HCT116 (cell line): ENCODE data around the gene TAS2R60. TPM values are rescaled to one million over a fixed set of nuclear protein-coding genes. Genes with fewer than 3 reads are reported as not detected.

Source experiments
- ATAC-seq: fragments of 200-7000 bp; cut with Tn5 transposase; 2 replicates; pipeline ENCODE4 v1.9.1; 2020; ENCODE audit warnings: mild to moderate bottlenecking, moderate library complexity
- BruUV-seq: library from RNA; stranded (reverse); fragments of 400-500 nt; replicated peaks from 2 replicates; lab custom pipeline; 2021; lab: Mats Ljungman, UMichigan
- CTCF ChIA-PET: fragments of 300-600 bp; sonication (Branson Sonifier 250); formaldehyde crosslinking; loops from one replicate; lab custom pipeline; 2021; ENCODE audit warnings: antibody characterized with exemption; lab: Charles Lee
- POLR2A ChIA-PET: fragments of 300-600, 350-600 bp; sonication (Branson Sonifier 250); formaldehyde crosslinking; loops from one replicate; lab custom pipeline; 2021; ENCODE audit warnings: antibody characterized with exemption; lab: Charles Lee
- RAD21 ChIA-PET, 2 experiments: fragments of 300-600 bp; sonication (Branson Sonifier 250); formaldehyde crosslinking; loops; one replicate each; lab custom pipeline; 2023; ENCODE audit warnings: low total read pairs in 2 of 2; ENCODE audit not compliant: uncharacterized antibody in 2 of 2, unreplicated experiment in 2 of 2, low non-redundant PET in 1 of 2; lab: Charles Lee
- DNase-seq: peaks from one replicate; pipeline ENCODE4 v3.0.0-alpha.2; 2010; ENCODE audit warnings: low read depth, low spot score
- H2AFZ ChIP-seq: fragments of 200-600 bp; shearing (Covaris generic), sonication (generic); 2 replicates; pipeline ENCODE4 v1.6.1; 2017; ENCODE audit warnings: low read depth, mixed run types, mixed read lengths, antibody characterized with exemption, low read length; ENCODE audit not compliant: poor library complexity, severe bottlenecking
- H3K27ac ChIP-seq: 2 replicates; pipeline ENCODE4 v1.5.1; 2012; ENCODE audit warnings: low read depth, low read length
- H3K27me3 ChIP-seq: fragments of 200-600 bp; sonication (generic); 2 replicates; pipeline ENCODE4 v1.6.1; 2016; ENCODE audit warnings: mixed run types, low read length, mixed read lengths; ENCODE audit not compliant: insufficient read depth
- H3K36me3 ChIP-seq, 2 experiments: fragments of 200-500 bp in 1 of 2; fragments of 200-600 bp in 1 of 2; sonication (Bioruptor generic) in 1 of 2; sonication (generic) in 1 of 2; 2 replicates each; pipeline versions ENCODE4 v1.5.1 to v1.6.1; 2014 to 2016; ENCODE audit warnings: low read length in 2 of 2, inconsistent platforms in 1 of 2, mixed read lengths in 1 of 2, mixed run types in 1 of 2; ENCODE audit not compliant: insufficient read depth in 2 of 2, control insufficient read depth in 1 of 2
- H3K4me1 ChIP-seq, 2 experiments: fragments of 200-600 bp in 1 of 2; sonication (generic) in 1 of 2; 2 replicates each; pipeline versions ENCODE4 v1.5.1 to v1.6.1; 2012 to 2017; ENCODE audit warnings: low read length in 2 of 2, inconsistent platforms in 1 of 2, mild to moderate bottlenecking in 1 of 2, mixed read lengths in 1 of 2, mixed run types in 1 of 2, moderate library complexity in 1 of 2; ENCODE audit not compliant: insufficient read depth in 2 of 2, control insufficient read depth in 1 of 2
- H3K4me2 ChIP-seq: fragments of 200-600 bp; sonication (generic); 2 replicates; pipeline ENCODE4 v1.6.1; 2017; ENCODE audit warnings: mixed run types, low read length, mixed read lengths
- H3K4me3 ChIP-seq, 2 experiments: fragments of 200-600 bp in 1 of 2; sonication (generic) in 1 of 2; replicated peaks in 1 of 2; 2 replicates each; pipeline ENCODE4 v1.5.1; 2011 to 2016; ENCODE audit warnings: low read length in 2 of 2, control low read depth in 1 of 2, low read depth in 1 of 2, mild to moderate bottlenecking in 1 of 2, mixed read lengths in 1 of 2, mixed run types in 1 of 2
- H3K79me2 ChIP-seq: fragments of 200-600 bp; sonication (generic); 2 replicates; pipeline ENCODE4 v1.6.1; 2017; ENCODE audit warnings: mild to moderate bottlenecking, mixed run types, low read length, moderate library complexity, mixed read lengths; ENCODE audit not compliant: insufficient read depth
- H3K9ac ChIP-seq: fragments of 200-600 bp; sonication (generic); 2 replicates; pipeline ENCODE4 v1.6.1; 2016; ENCODE audit warnings: low read length, mixed read lengths
- H3K9me2 ChIP-seq: fragments of 200-600 bp; sonication (generic), shearing (Covaris generic); 2 replicates; pipeline ENCODE4 v1.6.1; 2017; ENCODE audit warnings: mixed run types, mild to moderate bottlenecking, moderate library complexity; ENCODE audit not compliant: insufficient read depth
- H3K9me3 ChIP-seq, 2 experiments: fragments of 200-500 bp in 1 of 2; fragments of 200-600 bp in 1 of 2; sonication (Bioruptor generic) in 1 of 2; sonication (generic) in 1 of 2; 2 replicates each; pipeline ENCODE4 v1.6.1; 2014 to 2017; ENCODE audit warnings: low read length in 2 of 2, mixed read lengths in 2 of 2, inconsistent platforms in 1 of 2, low read depth in 1 of 2, mild to moderate bottlenecking in 1 of 2, mixed run types in 1 of 2, moderate library complexity in 1 of 2; ENCODE audit not compliant: control insufficient read depth in 1 of 2, insufficient read depth in 1 of 2
- H4K20me1 ChIP-seq: fragments of 200-600 bp; sonication (generic), shearing (Covaris generic); 2 replicates; pipeline ENCODE4 v1.6.1; 2017; ENCODE audit warnings: mixed run types, mild to moderate bottlenecking, moderate library complexity; ENCODE audit not compliant: insufficient read depth
- CBX3 ChIP-seq: IDR thresholded peaks from 2 replicates; pipeline ENCODE4 v1.6.1; 2012; ENCODE audit warnings: low read depth
- CEBPB ChIP-seq: IDR thresholded peaks from 2 replicates; pipeline ENCODE4 v1.6.1; 2012; ENCODE audit warnings: low read depth
- ELF1 ChIP-seq: IDR thresholded peaks from 2 replicates; pipeline ENCODE4 v1.6.1; 2012; ENCODE audit warnings: low read depth, borderline replicate concordance
- EZH2phosphoT487 ChIP-seq: fragments of 200-600 bp; IDR thresholded peaks from 2 replicates; pipeline ENCODE4 v1.6.1; 2018; ENCODE audit warnings: antibody characterized with exemption, borderline replicate concordance
- FOSL1 ChIP-seq: IDR thresholded peaks from 2 replicates; pipeline ENCODE4 v1.6.1; 2012; ENCODE audit warnings: low read depth
- POLR2A ChIP-seq: IDR thresholded peaks from 2 replicates; pipeline ENCODE4 v1.7.0; 2011; ENCODE audit warnings: borderline replicate concordance; ENCODE audit not compliant: insufficient read depth, insufficient read length; ENCODE audit errors: extremely low read depth
- POLR2AphosphoS5 ChIP-seq: IDR thresholded peaks from 2 replicates; pipeline ENCODE4 v1.6.1; 2011; ENCODE audit warnings: mild to moderate bottlenecking, low read depth, low read length, moderate library complexity
- RAD21 ChIP-seq: IDR thresholded peaks from 2 replicates; pipeline ENCODE4 v1.6.1; 2012; ENCODE audit warnings: low read depth, mild to moderate bottlenecking
- YY1 ChIP-seq: IDR thresholded peaks from 2 replicates; pipeline ENCODE4 v1.6.1; 2011; ENCODE audit warnings: low read length, low read depth, moderate library complexity, mild to moderate bottlenecking; ENCODE audit not compliant: insufficient replicate concordance; ENCODE audit errors: extremely low read depth
- ZNF274 ChIP-seq: fragments of 200-500 bp; sonication (Bioruptor generic); IDR thresholded peaks from 2 replicates; pipeline ENCODE4 v1.6.1; 2014; ENCODE audit warnings: mild to moderate bottlenecking, low read depth, low read length, inconsistent platforms
- intact Hi-C: fragments of 100-400 bp; cut with micrococcal nuclease; formaldehyde crosslinking; loops from 2 replicates; pipeline ENCODE4 v1.10.0; 2022
- total RNA-seq: library from RNA; stranded (reverse); gene quantifications from one replicate; pipeline ENCODE4 v1.2.1, GENCODE V29; 2021; ENCODE audit not compliant: unreplicated experiment
- TF ChIP-seq, protein P1 (sequence below): IDR thresholded peaks from 2 replicates; pipeline ENCODE4 v1.6.1; 2012
- TF ChIP-seq, protein P2 (sequence below): IDR thresholded peaks from 2 replicates; pipeline ENCODE4 v1.6.1; 2012
- TF ChIP-seq, protein P3 (sequence below): IDR thresholded peaks from 2 replicates; pipeline ENCODE4 v1.6.1; 2011; ENCODE audit warnings: mild to moderate bottlenecking, low read length, moderate library complexity; ENCODE audit not compliant: insufficient replicate concordance; ENCODE audit errors: extremely low read depth
- TF ChIP-seq, protein P4 (sequence below): IDR thresholded peaks from 2 replicates; pipeline ENCODE4 v1.6.1; 2012; ENCODE audit warnings: low read depth

TAS2R60 gene
- total RNA-seq, 1 experiment from 2014 or later = not detected

DNA sequence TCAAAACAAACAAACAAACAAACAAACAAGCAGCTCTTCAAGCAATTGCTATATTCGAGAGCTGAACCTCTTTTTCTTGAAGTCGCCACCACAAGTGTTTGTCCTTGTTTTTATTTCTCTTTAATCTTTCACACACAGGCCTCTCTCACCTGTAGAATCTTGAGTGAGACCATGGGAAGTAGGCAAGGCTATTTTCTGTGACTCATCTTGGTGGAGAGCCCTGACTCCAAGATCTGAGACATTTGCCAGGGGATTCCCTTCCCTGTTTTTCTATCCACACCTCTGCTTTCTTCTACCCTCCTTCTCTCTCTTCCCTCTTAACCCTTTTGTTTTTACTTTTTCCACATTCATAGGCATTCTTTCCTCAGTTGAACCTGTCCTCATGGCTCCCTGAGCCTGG lies 8.0 kb upstream of the TAS2R60 start:
- H3K9me3 ChIP-seq = no peaks in the 10 kb centered on the region
- no peak overlapping the region for H3K27ac ChIP-seq
- no peaks in the 10 kb centered on the region for H3K79me2 ChIP-seq
- peaks cover 0 to 4% of the 10 kb centered on the region in 2 experiments; a peak in 2 of 4 replicates for H3K4me1 ChIP-seq
- no peak for ATAC-seq
- no peak for DNase-seq
- intact Hi-C loops = no loop called here
- POLR2A ChIA-PET = no interaction called here
- H3K27me3 ChIP-seq = no peaks in the 10 kb centered on the region
- BruUV-seq = no TSS peak
- H3K9me2 ChIP-seq = no peaks in the 10 kb centered on the region
- H3K36me3 ChIP-seq = no peaks in the 10 kb centered on the region
- H2AFZ ChIP-seq = no peak overlapping the region
- H3K4me2 ChIP-seq = no peak overlapping the region
- H3K9ac ChIP-seq = no peak overlapping the region
- H4K20me1 ChIP-seq = no peaks in the 10 kb centered on the region
- TF ChIP-seq, protein P1, sequence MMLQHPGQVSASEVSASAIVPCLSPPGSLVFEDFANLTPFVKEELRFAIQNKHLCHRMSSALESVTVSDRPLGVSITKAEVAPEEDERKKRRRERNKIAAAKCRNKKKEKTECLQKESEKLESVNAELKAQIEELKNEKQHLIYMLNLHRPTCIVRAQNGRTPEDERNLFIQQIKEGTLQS = no peak
- TF ChIP-seq CBX3 (no peak), FOSL1 (no peak), ZNF274 (no peak), ELF1 (no peak), CEBPB (no peak), POLR2AphosphoS5 (no peak)
- TF ChIP-seq, protein P2, sequence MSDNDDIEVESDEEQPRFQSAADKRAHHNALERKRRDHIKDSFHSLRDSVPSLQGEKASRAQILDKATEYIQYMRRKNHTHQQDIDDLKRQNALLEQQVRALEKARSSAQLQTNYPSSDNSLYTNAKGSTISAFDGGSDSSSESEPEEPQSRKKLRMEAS = no peak
- RAD21 ChIA-PET = no interaction called here
- CTCF ChIA-PET = no interaction called here
- H3K4me3 ChIP-seq = no peak overlapping the region

DNA sequence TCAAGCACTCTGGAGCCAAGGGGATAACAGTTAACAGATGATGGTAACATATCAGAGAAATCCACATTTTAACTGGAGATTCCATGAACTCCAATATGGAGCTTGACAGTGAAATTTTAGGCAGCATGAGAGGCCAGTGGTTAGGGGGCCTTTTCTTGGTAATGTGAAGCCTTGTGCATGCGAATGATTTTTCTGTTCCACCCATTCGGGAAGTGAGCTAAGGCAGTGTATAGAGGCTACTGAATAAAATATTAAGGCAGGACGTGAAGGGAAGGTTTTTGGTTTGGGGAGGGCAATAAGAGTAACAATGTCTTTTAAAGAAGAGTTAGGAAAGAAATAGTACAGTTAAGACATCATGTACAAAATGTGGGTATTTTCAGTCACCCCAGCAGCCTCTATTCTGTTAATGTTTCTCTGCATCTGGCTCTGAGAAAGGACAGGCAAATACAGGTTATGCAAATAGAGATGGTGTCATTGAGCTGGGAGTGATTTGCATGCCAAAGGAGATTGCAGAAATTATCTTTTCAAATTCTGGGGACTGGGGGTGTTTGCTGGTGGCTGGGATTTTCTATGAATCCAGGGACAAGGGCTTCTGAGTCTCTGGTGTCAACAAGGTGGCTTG lies 6.8 kb upstream of the TAS2R60 start:
- Histone ChIP-seq H3K36me3 (no peaks in the 10 kb centered on the region), H3K4me1 (no peaks in the 10 kb centered on the region), H3K4me2 (no peak overlapping the region), H3K27me3 (no peaks in the 10 kb centered on the region), H3K4me3 (no peak overlapping the region), H4K20me1 (no peaks in the 10 kb centered on the region), H3K79me2 (no peaks in the 10 kb centered on the region), H3K9me3 (no peaks in the 10 kb centered on the region), H3K27ac (no peak overlapping the region), H3K9ac (no peak overlapping the region), H2AFZ (no peak overlapping the region), H3K9me2 (no peaks in the 10 kb centered on the region)
- CTCF ChIA-PET = no interaction called here
- POLR2A ChIA-PET = no interaction called here
- no TSS peak for BruUV-seq
- intact Hi-C loops = no loop called here
- ATAC-seq = no peak
- RAD21 ChIA-PET = no interaction called here
- no peak for DNase-seq
- TF ChIP-seq POLR2A (no peak), YY1 (no peak), ZNF274 (no peak), RAD21 (no peak), EZH2phosphoT487 (no peak), CEBPB (no peak), FOSL1 (no peak)
- TF ChIP-seq, protein P3, sequence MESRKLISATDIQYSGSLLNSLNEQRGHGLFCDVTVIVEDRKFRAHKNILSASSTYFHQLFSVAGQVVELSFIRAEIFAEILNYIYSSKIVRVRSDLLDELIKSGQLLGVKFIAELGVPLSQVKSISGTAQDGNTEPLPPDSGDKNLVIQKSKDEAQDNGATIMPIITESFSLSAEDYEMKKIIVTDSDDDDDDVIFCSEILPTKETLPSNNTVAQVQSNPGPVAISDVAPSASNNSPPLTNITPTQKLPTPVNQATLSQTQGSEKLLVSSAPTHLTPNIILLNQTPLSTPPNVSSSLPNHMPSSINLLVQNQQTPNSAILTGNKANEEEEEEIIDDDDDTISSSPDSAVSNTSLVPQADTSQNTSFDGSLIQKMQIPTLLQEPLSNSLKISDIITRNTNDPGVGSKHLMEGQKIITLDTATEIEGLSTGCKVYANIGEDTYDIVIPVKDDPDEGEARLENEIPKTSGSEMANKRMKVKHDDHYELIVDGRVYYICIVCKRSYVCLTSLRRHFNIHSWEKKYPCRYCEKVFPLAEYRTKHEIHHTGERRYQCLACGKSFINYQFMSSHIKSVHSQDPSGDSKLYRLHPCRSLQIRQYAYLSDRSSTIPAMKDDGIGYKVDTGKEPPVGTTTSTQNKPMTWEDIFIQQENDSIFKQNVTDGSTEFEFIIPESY = no peak
- TF ChIP-seq, protein P4, sequence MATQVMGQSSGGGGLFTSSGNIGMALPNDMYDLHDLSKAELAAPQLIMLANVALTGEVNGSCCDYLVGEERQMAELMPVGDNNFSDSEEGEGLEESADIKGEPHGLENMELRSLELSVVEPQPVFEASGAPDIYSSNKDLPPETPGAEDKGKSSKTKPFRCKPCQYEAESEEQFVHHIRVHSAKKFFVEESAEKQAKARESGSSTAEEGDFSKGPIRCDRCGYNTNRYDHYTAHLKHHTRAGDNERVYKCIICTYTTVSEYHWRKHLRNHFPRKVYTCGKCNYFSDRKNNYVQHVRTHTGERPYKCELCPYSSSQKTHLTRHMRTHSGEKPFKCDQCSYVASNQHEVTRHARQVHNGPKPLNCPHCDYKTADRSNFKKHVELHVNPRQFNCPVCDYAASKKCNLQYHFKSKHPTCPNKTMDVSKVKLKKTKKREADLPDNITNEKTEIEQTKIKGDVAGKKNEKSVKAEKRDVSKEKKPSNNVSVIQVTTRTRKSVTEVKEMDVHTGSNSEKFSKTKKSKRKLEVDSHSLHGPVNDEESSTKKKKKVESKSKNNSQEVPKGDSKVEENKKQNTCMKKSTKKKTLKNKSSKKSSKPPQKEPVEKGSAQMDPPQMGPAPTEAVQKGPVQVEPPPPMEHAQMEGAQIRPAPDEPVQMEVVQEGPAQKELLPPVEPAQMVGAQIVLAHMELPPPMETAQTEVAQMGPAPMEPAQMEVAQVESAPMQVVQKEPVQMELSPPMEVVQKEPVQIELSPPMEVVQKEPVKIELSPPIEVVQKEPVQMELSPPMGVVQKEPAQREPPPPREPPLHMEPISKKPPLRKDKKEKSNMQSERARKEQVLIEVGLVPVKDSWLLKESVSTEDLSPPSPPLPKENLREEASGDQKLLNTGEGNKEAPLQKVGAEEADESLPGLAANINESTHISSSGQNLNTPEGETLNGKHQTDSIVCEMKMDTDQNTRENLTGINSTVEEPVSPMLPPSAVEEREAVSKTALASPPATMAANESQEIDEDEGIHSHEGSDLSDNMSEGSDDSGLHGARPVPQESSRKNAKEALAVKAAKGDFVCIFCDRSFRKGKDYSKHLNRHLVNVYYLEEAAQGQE = no peak
